ENCODE results near the gene PARVG.

DNA sequence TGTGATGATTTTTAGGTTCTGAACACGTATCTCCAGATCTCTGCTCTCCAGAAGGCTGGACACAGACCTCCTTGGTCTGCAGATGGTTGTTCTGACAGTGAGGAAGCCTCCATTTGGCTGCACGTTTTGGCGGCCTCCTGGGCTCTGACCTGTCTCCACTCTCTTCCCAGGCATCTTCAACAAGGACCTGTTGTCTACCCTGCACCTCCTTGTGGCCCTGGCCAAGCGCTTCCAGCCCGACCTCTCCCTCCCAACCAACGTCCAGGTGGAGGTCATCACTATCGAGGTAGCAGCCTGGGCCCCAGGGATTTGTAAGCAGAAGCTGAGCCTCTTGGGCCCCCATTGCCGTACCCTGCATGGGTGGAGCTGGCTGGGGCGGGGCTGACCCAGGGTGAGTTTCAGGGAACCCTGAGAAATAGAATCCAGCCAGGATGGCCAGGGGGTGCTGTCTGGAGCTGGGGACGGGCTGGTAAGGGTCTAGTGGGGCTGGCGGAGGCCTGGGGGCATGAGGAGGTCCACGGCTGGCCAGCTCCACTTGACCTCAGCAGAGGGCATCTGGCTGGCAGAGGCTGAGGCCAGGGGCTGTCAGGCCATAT is 9.8 kb downstream of the PARVG start:
- TF ChIP-seq POLR2AphosphoS5 (IDR thresholded peaks at IDR 0.05): no peak
- TF ChIP-seq, protein P1, sequence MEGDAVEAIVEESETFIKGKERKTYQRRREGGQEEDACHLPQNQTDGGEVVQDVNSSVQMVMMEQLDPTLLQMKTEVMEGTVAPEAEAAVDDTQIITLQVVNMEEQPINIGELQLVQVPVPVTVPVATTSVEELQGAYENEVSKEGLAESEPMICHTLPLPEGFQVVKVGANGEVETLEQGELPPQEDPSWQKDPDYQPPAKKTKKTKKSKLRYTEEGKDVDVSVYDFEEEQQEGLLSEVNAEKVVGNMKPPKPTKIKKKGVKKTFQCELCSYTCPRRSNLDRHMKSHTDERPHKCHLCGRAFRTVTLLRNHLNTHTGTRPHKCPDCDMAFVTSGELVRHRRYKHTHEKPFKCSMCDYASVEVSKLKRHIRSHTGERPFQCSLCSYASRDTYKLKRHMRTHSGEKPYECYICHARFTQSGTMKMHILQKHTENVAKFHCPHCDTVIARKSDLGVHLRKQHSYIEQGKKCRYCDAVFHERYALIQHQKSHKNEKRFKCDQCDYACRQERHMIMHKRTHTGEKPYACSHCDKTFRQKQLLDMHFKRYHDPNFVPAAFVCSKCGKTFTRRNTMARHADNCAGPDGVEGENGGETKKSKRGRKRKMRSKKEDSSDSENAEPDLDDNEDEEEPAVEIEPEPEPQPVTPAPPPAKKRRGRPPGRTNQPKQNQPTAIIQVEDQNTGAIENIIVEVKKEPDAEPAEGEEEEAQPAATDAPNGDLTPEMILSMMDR (IDR thresholded peaks at IDR 0.05): no peak

Measured in breast epithelium (tissue), 3 donors.